SK-N-MC (cell line): Measurements from ENCODE around the gene IFT27.

Experiments
- EZH2 ChIP-seq: fragments of 200-600 bp; sonication (generic); IDR thresholded peaks from one replicate; pipeline ENCODE4 v1.6.1; 2017; ENCODE audit warnings: antibody characterized with exemption
- FOXP2 ChIP-seq: optimal IDR thresholded peaks from 2 replicates; pipeline ENCODE3; 2011; ENCODE audit warnings: mild to moderate bottlenecking, moderate library complexity; ENCODE audit not compliant: insufficient read depth; ENCODE audit errors: extremely low read length, control extremely low read depth
- POLR2AphosphoS5 ChIP-seq: IDR thresholded peaks from 2 replicates; pipeline ENCODE4 v1.6.1; 2012; ENCODE audit warnings: mild to moderate bottlenecking, low read depth, low read length, borderline replicate concordance

- TF ChIP-seq EZH2 (no peak), POLR2AphosphoS5 (no peak), FOXP2 (no peak)
These were observed 60.3 kb downstream of the IFT27 start for GRCh38 chr22:36715647-36716046.
